Fibroblast of pulmonary artery (primary cell): ENCODE results near the gene LUC7L.
"Not testable (repeated sequence)": the region's sequence is repeated elsewhere in the genome, so short reads cannot be mapped to it uniquely, and the experiment has no call there.

Source experiments
- DNase-seq: peaks from one replicate; pipeline ENCODE4 v3.0.0-alpha.2; 2010; ENCODE audit warnings: low read depth
- H3K4me3 ChIP-seq: replicated peaks from 2 replicates; pipeline ENCODE4 v1.5.1; 2011; ENCODE audit warnings: low read depth, mild to moderate bottlenecking, control low read depth, low read length, moderate library complexity
- CTCF ChIP-seq: IDR thresholded peaks from 2 replicates; pipeline ENCODE4 v1.5.1; 2011; ENCODE audit warnings: mild to moderate bottlenecking, control low read depth, low read length, inconsistent platforms; ENCODE audit errors: missing control alignments

LUC7L gene

DNA sequence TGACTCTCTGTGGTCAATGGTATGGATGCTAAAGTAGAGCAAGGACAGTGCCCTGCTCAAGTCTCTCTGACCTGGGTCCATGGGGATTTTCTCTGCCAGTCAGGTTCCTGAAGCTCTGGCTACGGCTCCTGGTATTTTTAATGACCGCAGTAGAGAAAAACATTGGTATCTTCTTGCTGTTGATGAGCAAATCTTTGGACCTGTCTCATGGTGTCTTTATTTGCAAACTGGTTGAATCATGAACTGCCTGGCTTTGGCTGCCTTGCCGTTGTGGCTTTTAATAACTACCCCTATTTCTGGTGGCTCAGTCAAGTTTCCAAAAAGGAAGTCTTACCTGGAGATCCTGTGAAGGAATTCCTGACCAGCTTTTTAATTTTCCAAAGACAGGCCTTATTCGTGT, 14.1 kb upstream of the LUC7L start:
- TF ChIP-seq CTCF: no peak
- no peak for DNase-seq
- H3K4me3 ChIP-seq: no peak overlapping the region

- no peak for DNase-seq
- no peak overlapping the region for H3K4me3 ChIP-seq
- TF ChIP-seq CTCF: no peak
These were observed 13.0 kb upstream of the LUC7L start for GRCh38 chr16:242281-242680.

DNA sequence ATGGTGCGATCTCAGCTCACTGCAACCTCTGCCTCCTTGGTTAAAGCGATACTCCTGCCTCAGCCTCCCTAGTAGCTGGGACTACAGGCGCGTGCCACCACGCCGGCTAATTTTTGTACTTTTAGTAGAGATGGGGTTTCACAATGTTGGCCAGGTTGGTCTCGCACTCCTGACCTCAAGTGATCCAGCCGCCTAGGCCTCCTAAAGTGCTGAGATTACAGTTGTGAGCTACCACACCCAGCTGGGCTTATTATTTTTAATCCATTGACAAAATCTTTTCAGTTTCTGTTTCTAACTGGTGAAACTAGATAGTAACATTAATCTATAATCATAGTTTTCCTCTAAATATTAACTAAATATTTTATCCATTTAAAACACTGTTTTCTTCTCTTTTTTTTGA, 11.3 kb upstream of the LUC7L start:
- no peak for TF ChIP-seq CTCF
- DNase-seq: no peak
- H3K4me3 ChIP-seq: no peak overlapping the region

GRCh38 chr16:239948-240277, 10.7 kb upstream of the LUC7L start:
- no peak overlapping the region for H3K4me3 ChIP-seq
- peak; percentile 8 for DNase-seq

DNA sequence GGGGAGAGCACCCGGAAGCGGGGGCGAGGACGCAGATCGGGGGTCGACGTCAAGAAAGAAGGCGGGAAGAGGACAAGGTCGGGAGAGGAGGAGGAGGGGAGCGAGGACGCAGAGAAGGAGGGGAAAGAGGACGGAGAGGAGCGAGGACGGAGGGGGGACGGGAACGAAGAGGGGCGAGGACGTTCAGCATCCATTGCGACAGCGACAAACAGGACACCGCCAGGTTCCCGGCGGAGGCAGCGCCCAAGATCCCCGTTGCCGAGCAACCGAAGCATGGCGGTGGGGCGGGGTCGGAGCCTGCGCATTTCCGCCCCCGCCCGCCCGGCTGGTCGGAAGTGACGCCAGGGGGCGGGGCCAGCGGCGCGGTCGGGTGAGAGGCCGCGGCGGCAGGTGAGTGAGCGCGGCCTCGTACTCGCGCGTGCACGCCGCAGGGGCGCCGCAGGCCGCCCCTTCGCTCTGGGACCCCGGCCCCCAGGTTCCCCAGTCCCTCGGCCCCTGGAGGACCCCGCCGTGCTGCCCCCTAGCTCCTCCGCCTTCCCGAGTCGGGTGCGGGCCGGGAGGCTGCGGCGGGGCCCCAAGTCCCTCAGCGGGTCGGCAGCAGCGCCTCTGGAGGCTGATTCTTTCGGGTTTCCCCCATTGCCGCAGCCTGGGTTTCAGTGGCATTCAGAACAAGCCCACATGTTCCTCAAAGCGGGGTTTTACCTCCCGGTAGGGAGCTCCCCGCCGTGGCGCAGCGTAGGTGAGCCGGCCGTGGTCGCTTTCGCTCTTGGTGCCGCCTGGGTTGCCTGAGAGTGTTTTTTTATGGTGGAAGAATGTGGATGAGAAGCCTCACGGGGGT, 5.4 kb upstream of the LUC7L start, which contains the start of gene FAM234A:
Gene FAM234A, plus strand, starts transcription at position 354 of the 838 bp plus-strand sequence. CDS start 19,593 bp downstream, outside the sequence.
- peak; percentile 91 for DNase-seq
- peak; percentile 32 for TF ChIP-seq CTCF
- peak within 1 kb of the TSS; percentile 94 for H3K4me3 ChIP-seq

More at GRCh38 chr16:239948-240277, 10.7 kb upstream of the LUC7L start:
- TF ChIP-seq CTCF: no peak

DNA sequence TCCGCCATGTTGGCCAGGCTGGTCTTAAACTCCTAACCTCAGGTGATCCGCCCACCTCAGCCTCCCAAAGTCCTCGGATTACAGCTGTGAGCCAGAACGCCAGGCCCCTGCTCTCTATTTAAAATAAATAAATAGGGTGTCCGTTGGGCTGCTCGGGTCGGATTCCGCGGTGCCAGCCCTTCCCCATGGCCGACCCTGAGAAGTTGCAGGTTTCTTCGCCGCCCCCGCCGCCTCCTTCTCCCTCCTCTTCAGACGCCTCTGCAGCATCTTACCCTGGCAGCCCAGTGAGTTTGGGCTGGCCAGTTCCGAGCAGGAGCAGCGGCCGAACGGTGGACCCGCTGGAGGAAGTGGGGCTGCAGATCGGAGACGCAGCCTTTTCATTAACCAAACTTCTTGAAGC, 1.7 kb upstream of the LUC7L start:
- no peak for DNase-seq
- H3K4me3 ChIP-seq: no peak overlapping the region
- TF ChIP-seq CTCF: no peak

DNA sequence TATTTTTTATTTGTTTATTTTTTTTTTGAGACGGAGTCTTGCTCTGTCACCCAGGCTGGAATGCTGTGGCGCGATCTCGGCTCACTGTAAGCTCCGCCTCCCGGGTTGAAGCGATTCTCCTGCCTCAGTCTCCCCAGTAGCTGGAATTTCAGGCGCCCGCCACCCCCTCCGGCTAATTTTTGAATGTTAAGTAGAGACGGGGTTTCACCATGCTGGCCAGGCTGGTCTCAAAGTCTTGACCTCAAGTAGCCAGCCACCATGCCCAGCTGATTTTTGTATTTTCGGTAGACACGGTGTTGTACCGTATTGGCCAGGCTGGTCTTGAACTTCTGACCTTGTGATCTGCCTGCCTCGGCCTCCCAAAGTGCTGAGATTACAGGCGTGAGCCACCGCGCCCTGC, 1.1 kb upstream of the LUC7L start:
- DNase-seq: not testable (repeated sequence)

More for the DNA sequence above, 1.1 kb upstream of the LUC7L start:
- not testable (repeated sequence) for H3K4me3 ChIP-seq
